Limb (tissue), 2 donors: ENCODE measurements around the gene STK38.
"Not testable (repeated sequence)": the region's sequence is repeated elsewhere in the genome, so short reads cannot be mapped to it uniquely, and the experiment has no call there.

Source experiments
- DNase-seq, 2 donors: peaks; one replicate each; pipeline ENCODE4 v3.0.0-alpha.2; 2016; ENCODE audit errors: extremely low spot score in 2 of 2

The STK38 gene

DNA sequence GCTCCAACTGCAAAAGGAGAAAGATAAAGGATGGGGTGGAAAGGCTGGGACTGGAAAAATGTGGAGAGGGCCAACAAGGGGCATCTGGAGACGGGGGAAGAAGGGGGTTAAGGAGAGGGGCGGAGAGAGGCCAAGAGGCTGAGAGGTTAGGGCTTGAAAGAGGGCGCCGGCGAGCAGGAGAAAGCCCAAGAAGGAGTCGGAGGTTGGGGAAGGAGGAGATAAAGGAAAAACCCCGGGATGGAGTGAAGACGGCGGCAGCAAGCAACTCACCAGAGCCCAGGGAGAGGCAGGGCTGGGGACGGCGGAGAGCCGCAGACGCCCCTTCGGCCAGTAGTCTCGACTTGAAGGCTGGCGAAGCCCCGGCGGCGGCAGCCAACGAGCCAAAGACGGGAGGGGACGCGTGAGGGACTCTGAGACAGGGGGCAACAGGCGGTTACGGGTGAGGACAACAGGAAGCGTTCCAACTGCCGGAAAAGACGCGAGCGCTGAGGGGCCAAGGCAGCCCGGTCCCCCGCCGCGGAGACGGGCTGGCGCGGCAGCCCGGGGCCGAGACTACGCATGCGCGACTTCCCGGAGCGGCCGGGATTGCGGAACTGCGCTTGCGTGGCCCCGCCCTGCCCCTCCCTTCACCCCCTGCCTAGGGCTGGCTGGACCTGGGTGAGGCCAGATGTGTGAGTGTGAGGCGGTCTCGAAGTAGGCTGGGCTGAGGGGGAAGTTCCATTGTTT lies at the start of gene STK38:
Gene STK38, minus strand, starts transcription at position 560 of the 726 bp plus-strand sequence. CDS start 7,277 bp downstream, outside the sequence.
- DNase-seq = peak; percentile 87 to 97

- DNase-seq = no peak
These were observed 49.1 kb upstream of the STK38 start for GRCh38 chr6:36596356-36596755.

GRCh38 chr6:36594816-36595643 lies 47.8 kb upstream of the STK38 start:
- DNase-seq = peak; percentile 30 to 50

- DNase-seq = peak; percentile 97 to 99
These were observed 46.9 kb upstream of the STK38 start, which contains the start of gene SRSF3 for GRCh38 chr6:36594029-36594815. Gene SRSF3 (plus strand): TSS chr6:36594362. CDS start chr6:36596763, 2,401 bp downstream.

GRCh38 chr6:36593569-36594028 lies 46.3 kb upstream of the STK38 start:
- DNase-seq = peak in 1 of 2 donors; percentile 34

DNA sequence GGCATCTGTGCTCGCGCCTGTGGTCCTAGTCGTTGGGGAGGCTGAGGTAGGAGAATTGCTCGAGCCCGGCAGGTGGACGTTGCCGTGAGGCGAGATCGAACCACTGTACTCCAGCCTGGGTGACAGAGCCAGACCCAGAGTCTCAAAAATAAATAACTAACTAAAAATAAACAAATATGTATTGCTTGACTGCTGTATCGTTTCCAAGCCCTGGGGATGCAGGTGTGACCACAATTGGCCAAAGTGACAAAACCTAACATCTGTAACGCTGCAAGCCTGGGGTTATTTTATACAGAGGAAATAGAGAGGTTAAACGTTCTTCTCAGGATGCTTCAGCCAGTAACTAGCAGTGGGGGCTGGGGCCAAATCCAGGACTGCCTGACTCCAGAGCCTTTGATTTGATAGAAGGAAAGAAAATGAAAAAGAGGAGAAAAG lies 45.0 kb upstream of the STK38 start:
- DNase-seq = no peak

GRCh38 chr6:36590237-36590636 lies 43.0 kb upstream of the STK38 start:
- no peak for DNase-seq

DNA sequence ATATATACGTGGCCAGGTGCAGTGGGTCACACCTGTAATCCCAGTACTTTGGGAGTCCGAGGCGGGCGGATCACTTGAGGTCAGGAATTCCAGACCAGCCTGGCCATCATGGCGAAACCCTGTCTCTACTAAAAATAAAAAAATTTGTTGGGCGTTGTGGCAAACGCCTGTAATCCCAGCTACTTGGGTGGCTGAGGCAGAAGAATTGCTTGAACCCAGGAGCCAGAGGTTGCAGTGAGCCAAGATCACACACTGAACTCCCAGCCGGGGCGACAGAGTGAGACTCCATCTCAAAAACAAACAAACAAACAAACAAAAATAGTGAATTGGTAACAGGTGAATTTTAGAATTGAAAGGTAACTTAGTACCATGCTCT lies 41.7 kb upstream of the STK38 start:
- DNase-seq = not testable (repeated sequence)

DNA sequence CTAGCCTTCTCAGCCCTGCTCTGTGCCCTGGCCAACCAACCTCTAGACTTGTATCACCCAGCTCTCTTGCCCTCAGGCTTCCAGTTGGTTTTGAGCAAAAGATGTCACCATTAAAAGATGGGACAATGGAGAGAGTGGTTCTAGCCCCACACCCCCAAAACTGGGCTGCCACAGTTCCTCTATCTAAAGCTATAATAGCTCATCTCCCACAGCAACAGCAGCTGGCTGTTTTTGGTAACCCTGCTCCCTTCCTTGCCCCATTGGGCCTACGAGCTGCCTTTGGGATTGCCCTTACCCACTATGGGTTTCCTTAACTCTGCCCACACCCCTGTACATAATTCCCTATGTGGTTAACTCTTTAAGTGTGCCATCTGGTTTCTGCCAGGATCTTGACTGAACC lies 39.3 kb upstream of the STK38 start:
- no peak for DNase-seq

DNA sequence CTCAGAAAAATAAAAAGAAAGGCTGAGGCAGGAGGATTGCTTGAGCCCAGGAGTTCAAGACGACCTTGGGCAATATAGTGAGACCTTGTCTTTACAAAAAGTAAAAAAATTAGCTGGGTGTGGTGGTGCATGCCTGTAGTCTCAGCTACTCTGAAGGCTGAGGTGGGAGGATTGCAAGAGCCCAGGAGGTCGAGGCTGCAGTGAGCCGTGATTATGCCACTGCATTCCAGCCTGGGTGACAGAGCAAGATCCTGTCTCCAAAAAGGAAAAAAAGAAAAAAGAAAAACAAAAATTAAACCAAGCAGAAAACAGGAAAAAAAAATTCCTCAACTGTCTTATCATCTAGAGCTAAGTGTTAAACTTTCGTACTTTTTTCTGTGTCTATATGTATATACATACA lies 34.4 kb upstream of the STK38 start:
- no peak for DNase-seq

DNA sequence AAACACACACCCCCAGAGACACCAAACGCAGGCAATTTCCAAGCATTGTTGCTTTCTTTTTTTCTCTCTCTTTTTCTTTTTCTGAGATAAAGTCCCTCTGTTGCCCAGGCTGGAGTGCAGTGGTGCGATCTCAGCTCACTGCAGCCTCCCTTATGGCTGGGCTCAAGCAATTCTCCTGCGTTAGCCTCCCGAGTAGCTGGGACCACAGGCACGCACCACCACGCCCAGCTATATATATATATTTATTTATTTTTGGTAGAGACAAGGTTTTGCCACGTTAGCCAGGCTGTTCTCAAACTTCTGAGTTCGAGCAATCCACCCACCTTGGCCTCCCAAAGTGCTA lies 32.9 kb upstream of the STK38 start:
- DNase-seq = no peak

DNA sequence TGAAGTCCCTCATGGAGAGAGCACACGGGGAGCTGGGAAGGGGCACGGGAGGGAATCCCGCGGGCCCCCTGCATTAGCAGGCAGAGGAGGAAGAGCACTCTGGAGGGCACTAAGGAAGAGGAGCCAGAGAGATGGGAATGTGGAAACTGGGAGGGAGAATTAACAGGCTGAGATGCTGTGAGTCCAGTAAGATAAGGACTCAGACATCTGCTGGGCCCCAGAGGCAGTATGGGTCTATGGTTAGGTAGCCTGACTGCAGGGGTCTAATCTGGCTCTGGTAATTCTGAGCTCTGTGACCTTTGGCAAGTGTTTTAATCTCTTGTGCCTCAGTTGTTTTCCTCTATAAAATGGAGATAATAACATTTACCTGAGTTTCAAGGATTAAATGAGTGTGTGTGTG lies 31.2 kb upstream of the STK38 start:
- no peak for DNase-seq

DNA sequence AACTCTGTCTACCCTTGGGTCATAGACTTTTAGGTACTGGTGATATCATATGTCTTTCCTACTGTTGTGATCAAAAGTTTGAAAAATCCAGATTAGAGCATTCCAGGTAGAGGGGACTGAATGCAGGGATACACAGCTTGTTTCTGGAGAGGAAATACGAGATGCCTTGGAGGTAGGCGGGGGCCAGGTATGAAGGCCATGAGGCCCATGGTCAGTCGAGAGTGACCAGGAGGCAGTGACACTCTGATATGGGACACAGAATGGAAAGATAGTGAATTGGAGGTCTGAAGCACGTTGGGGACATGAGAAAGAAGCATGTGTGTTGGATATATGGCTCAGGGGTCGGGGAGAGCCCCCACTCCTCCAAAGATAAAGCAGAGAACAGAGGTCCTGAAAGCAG lies 30.8 kb upstream of the STK38 start:
- no peak for DNase-seq

GRCh38 chr6:36577301-36577700 lies 30.0 kb upstream of the STK38 start:
- no peak for DNase-seq

- DNase-seq = no peak
These were observed 29.3 kb upstream of the STK38 start for GRCh38 chr6:36576578-36576977.

GRCh38 chr6:36574679-36575078 lies 27.4 kb upstream of the STK38 start:
- DNase-seq = no peak

GRCh38 chr6:36572353-36573311 lies 25.4 kb upstream of the STK38 start:
- not testable (repeated sequence) for DNase-seq

- DNase-seq = no peak
These were observed 24.1 kb upstream of the STK38 start for GRCh38 chr6:36571122-36572043.

GRCh38 chr6:36570264-36570663 lies 23.0 kb upstream of the STK38 start:
- no peak for DNase-seq
